T-helper 1 cell (primary cell): ENCODE measurements around the gene TTK.
"Not testable (repeated sequence)": the region's sequence is repeated elsewhere in the genome, so short reads cannot be mapped to it uniquely, and the experiment has no call there.

Experiments
- DNase-seq, 5 donors: peaks; one replicate each; pipeline ENCODE4 v3.0.0-alpha.2; 2012 to 2020

Gene TTK

GRCh38 chr6:80021591-80021990, 17.1 kb downstream of the TTK start:
- DNase-seq = no peak

GRCh38 chr6:80022803-80023202, 18.4 kb downstream of the TTK start:
- no peak for DNase-seq

- DNase-seq = no peak
Observed at GRCh38 chr6:80028589-80028988, 24.1 kb downstream of the TTK start.

GRCh38 chr6:80029470-80029869, 25.0 kb downstream of the TTK start:
- DNase-seq = no peak

- not testable (repeated sequence) for DNase-seq
Observed at GRCh38 chr6:80048220-80048619, 43.8 kb downstream of the TTK start.

- DNase-seq = no peak
Observed at GRCh38 chr6:80060774-80061173, 56.3 kb downstream of the TTK start.

- not testable (repeated sequence) for DNase-seq
Observed at GRCh38 chr6:80068146-80068545, 63.7 kb downstream of the TTK start.

- DNase-seq = not testable (repeated sequence)
Observed at GRCh38 chr6:80070431-80070830, 66.0 kb downstream of the TTK start.

DNA sequence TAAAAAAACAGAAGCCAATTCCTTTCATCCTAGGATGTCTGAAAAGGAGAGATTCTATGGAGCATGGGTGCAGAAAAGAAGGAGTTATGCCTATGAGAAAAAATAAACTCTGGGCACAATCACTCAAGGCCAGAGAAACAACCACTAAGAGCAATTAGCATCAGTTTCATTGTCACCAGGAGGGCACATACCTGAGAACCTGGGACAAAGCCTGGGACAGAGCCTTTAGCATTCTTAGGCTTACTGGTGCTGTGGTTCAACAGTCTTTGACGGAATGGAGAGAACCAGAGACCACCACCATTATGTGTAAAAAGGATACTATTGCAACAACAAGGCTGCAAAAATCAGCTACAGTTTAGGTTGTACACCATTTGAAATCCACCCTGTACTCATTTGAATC, 72.6 kb downstream of the TTK start:
- no peak for DNase-seq

- DNase-seq = no peak
Observed at GRCh38 chr6:80088637-80089036, 84.2 kb downstream of the TTK start.

GRCh38 chr6:80091506-80091905, 87.1 kb downstream of the TTK start:
- no peak for DNase-seq
